Right lobe of liver (tissue), 6 donors: Measurements from ENCODE around the gene PAX3. TPM values are rescaled to one million over a fixed set of nuclear protein-coding genes. Genes with fewer than 3 reads are reported as not detected.

Source experiments
- ATAC-seq, 4 donors: fragments of 200-7000 bp; cut with Tn5 transposase; one replicate each; pipeline ENCODE4 v1.9.1; 2020; ENCODE audit warnings: mild to moderate bottlenecking in 4 of 4, moderate library complexity in 4 of 4
- DNase-seq, 3 donors: peaks; one replicate each; pipeline ENCODE4 v3.0.0-alpha.2; 2020
- H3K27ac ChIP-seq, 3 donors: fragments of 200-600 bp; one replicate each; pipeline ENCODE4 v1.8.0; 2022
- H3K27me3 ChIP-seq, 2 donors: fragments of 200-600 bp; one replicate each; pipeline ENCODE4 v1.8.0; 2022
- H3K36me3 ChIP-seq, 4 donors: fragments of 200-600 bp; sonication (generic) in 1 of 4; one replicate each; pipeline versions ENCODE4 v1.5.1 to v1.8.0; 2017 to 2022; ENCODE audit warnings: control low read depth in 1 of 4
- H3K4me1 ChIP-seq, 4 donors: fragments of 200-600 bp; sonication (generic) in 1 of 4; one replicate each; pipeline versions ENCODE4 v1.5.1 to v1.8.0; 2017 to 2022; ENCODE audit warnings: control low read depth in 1 of 4
- H3K4me3 ChIP-seq, 3 donors: fragments of 200-600 bp; one replicate each; pipeline ENCODE4 v1.8.0; 2022
- H3K9me3 ChIP-seq, 4 donors: fragments of 200-600 bp; sonication (generic) in 1 of 4; one replicate each; pipeline versions ENCODE4 v1.5.1 to v1.8.0; 2017 to 2022; ENCODE audit warnings: control low read depth in 1 of 4
- CTCF ChIP-seq, 4 donors: fragments of 200-600 bp in 3 of 4; fragments of 450-650 bp in 1 of 4; IDR thresholded peaks; one replicate each; pipeline versions ENCODE4 v1.5.1 to v1.8.0; 2016 to 2022; ENCODE audit warnings: antibody characterized with exemption in 4 of 4, mild to moderate bottlenecking in 2 of 4
- POLR2A ChIP-seq: fragments of 450-650 bp; IDR thresholded peaks from one replicate; pipeline ENCODE4 v1.6.1; 2017; ENCODE audit warnings: antibody characterized with exemption, mild to moderate bottlenecking
- WGBS: methylation state at CpG from one replicate; pipeline ENCODE4 v1.1.6; 2018; ENCODE audit warnings: low coverage, low lambda C conversion rate; ENCODE audit not compliant: insufficient coverage; ENCODE audit errors: missing lambda C conversion rate; 5-methylcytosine and 5-hydroxymethylcytosine counted together
- intact Hi-C, 2 donors: fragments of 100-400 bp; cut with DNase I; formaldehyde crosslinking; loops; one replicate each; pipeline versions ENCODE4 v1.11.2 to v1.14.1; 2022
- total RNA-seq, 6 experiments: library from RNA; depleted of rRNA in 2 of 6; stranded (reverse); fragments of >200 nt in 2 of 6; fragmentation: NEBNext Ultra II Directional in 3 of 6; extraction: Animal tissue kit (Norgen Biotek cat#: 25700) in 3 of 6; gene quantifications; one replicate each; pipeline versions ENCODE4 v1.1.0 to v1.2.4, GENCODE V29; 2016 to 2023
- donor health status: DM: no; HTN: yes; CAD: no.
- donor health status: DM: no; HTN: no; CAD: no.
- donor health status: DM: no; HTN: no; CAD: no.
- donor health status: DM: no; HTN: yes; CAD: no.
- donor health status: DM: no; HTN: yes; CAD: no.

The PAX3 gene
- total RNA-seq, 6 experiments from 2014 or later: not detected

- ATAC-seq (no peak), DNase-seq (no peak)
- 31% methylated on average over 5 of the region's 7 CpGs for WGBS
- no peak overlapping the region for H3K4me3 ChIP-seq
- no peaks in the 10 kb centered on the region for H3K4me1 ChIP-seq
- H3K27me3 ChIP-seq: no peaks in the 10 kb centered on the region
- TF ChIP-seq POLR2A: no peak
- no peak overlapping the region for H3K27ac ChIP-seq
- H3K36me3 ChIP-seq: no peaks in the 10 kb centered on the region
- H3K9me3 ChIP-seq: no peaks in the 10 kb centered on the region
- intact Hi-C loops: no loop called here
Observed at GRCh38 chr2:222196159-222196558, 102.6 kb downstream of the PAX3 start.

- H3K27ac ChIP-seq: no peak overlapping the region
- DNase-seq (no peak), ATAC-seq (no peak)
- TF ChIP-seq CTCF (IDR thresholded peaks at IDR 0.05) (no peak), POLR2A (no peak)
- H3K27me3 ChIP-seq: no peaks in the 10 kb centered on the region
- H3K4me3 ChIP-seq: no peak overlapping the region
- intact Hi-C loops: no loop called here
- no peaks in the 10 kb centered on the region for H3K36me3 ChIP-seq
- H3K4me1 ChIP-seq: no peaks in the 10 kb centered on the region
- WGBS: 55% methylated on average over 5 of the region's 5 CpGs
- no peaks in the 10 kb centered on the region for H3K9me3 ChIP-seq
Observed at GRCh38 chr2:222194669-222195068, 104.1 kb downstream of the PAX3 start.

- WGBS: 31% methylated on average over 5 of the region's 5 CpGs
- no peak for DNase-seq
- Histone ChIP-seq H3K36me3 (no peaks in the 10 kb centered on the region), H3K27me3 (no peaks in the 10 kb centered on the region), H3K4me1 (no peaks in the 10 kb centered on the region), H3K9me3 (no peaks in the 10 kb centered on the region), H3K4me3 (no peak overlapping the region), H3K27ac (no peak overlapping the region)
- intact Hi-C loops: no loop called here
- TF ChIP-seq CTCF (IDR thresholded peaks at IDR 0.05) (no peak), POLR2A (no peak)
- no peak for ATAC-seq
Observed at GRCh38 chr2:222193328-222193983, 105.3 kb downstream of the PAX3 start.

GRCh38 chr2:222180619-222181018, 118.2 kb downstream of the PAX3 start:
- intact Hi-C loops: no loop called here
- no peak for DNase-seq
- H3K4me1 ChIP-seq: no peaks in the 10 kb centered on the region
- no peak for TF ChIP-seq POLR2A
- no peak for TF ChIP-seq CTCF (IDR thresholded peaks at IDR 0.05)
- no peak overlapping the region for H3K27ac ChIP-seq
- H3K4me3 ChIP-seq: no peak overlapping the region
- no peaks in the 10 kb centered on the region for H3K27me3 ChIP-seq
- H3K36me3 ChIP-seq: no peaks in the 10 kb centered on the region
- WGBS: 42% methylated on average over 1 of the region's 1 CpG
- H3K9me3 ChIP-seq: no peaks in the 10 kb centered on the region
- ATAC-seq: no peak

- ATAC-seq (no peak), DNase-seq (no peak)
- Histone ChIP-seq H3K4me1 (no peaks in the 10 kb centered on the region), H3K36me3 (no peaks in the 10 kb centered on the region), H3K4me3 (no peak overlapping the region), H3K9me3 (no peaks in the 10 kb centered on the region), H3K27ac (no peak overlapping the region), H3K27me3 (no peaks in the 10 kb centered on the region)
- TF ChIP-seq POLR2A (no peak), CTCF (IDR thresholded peaks at IDR 0.05) (no peak)
- intact Hi-C loops: no loop called here
Observed at GRCh38 chr2:222179592-222179991, 119.2 kb downstream of the PAX3 start.
